BE2C (cell line): ENCODE measurements around the gene EIF4H.

ENCODE experiments used
- DNase-seq: peaks from one replicate; pipeline ENCODE4 v3.0.0-alpha.2; 2020
- H3K27me3 ChIP-seq: fragments of 250-450 bp; sonication (Bioruptor Pico); 2 replicates; pipeline ENCODE4 v1.5.1; 2020; ENCODE audit warnings: mild to moderate bottlenecking
- H3K36me3 ChIP-seq: fragments of 250-450 bp; sonication (Bioruptor Pico); 2 replicates; pipeline ENCODE4 v1.5.1; 2020; ENCODE audit warnings: mild to moderate bottlenecking
- H3K4me1 ChIP-seq: fragments of 250-450 bp; sonication (Bioruptor Pico); 2 replicates; pipeline ENCODE4 v1.5.1; 2020
- H3K4me3 ChIP-seq: 2 replicates; pipeline ENCODE4 v1.5.1; 2011; ENCODE audit warnings: low read depth, low read length
- H3K9me3 ChIP-seq: fragments of 250-450 bp; sonication (Bioruptor Pico); 2 replicates; pipeline ENCODE4 v1.5.1; 2020
- TF ChIP-seq, protein P1 (sequence below): IDR thresholded peaks from 2 replicates; pipeline ENCODE4 v1.5.1; 2012; ENCODE audit warnings: mild to moderate bottlenecking, low read depth, low read length

The EIF4H gene

DNA sequence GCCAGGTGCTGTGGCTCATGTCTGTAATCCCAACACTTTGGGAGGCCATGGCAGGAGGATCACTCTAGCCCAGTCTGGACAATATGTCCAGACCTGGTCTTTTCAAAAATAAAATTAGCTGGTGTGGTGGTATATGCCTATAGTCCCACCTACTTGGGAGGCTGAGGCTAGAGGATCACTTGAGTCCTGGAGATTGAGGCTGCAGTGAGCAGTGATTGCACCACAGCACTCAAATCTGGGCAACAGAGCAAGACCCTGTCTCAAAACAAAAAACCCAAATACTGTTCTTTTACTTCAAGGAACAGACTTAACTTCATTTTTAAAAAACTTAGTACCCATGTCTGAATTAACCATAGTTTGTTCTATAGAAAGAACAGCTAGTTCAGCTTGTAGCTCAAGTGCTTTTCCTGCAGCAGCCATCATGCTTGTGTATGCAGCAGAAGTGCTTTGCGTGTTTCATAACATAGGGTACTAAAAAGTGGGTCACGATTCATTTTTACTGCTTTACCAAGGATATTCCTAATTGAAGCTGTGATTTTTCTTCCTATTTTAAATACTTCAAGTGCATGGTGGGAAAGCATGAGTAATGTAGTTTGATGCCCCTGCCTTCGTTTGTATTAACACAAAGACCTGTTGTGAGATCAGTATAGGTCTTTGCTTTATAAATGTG is 5.9 kb downstream of the EIF4H start:
- no peak overlapping the region for H3K4me3 ChIP-seq
- DNase-seq, result no peak
- H3K36me3 ChIP-seq, result peaks cover 69% of the 10 kb centered on the region
- TF ChIP-seq, protein P1, sequence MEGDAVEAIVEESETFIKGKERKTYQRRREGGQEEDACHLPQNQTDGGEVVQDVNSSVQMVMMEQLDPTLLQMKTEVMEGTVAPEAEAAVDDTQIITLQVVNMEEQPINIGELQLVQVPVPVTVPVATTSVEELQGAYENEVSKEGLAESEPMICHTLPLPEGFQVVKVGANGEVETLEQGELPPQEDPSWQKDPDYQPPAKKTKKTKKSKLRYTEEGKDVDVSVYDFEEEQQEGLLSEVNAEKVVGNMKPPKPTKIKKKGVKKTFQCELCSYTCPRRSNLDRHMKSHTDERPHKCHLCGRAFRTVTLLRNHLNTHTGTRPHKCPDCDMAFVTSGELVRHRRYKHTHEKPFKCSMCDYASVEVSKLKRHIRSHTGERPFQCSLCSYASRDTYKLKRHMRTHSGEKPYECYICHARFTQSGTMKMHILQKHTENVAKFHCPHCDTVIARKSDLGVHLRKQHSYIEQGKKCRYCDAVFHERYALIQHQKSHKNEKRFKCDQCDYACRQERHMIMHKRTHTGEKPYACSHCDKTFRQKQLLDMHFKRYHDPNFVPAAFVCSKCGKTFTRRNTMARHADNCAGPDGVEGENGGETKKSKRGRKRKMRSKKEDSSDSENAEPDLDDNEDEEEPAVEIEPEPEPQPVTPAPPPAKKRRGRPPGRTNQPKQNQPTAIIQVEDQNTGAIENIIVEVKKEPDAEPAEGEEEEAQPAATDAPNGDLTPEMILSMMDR, result no peak
- no peaks in the 10 kb centered on the region for H3K27me3 ChIP-seq
- peaks cover 7% of the 10 kb centered on the region; the same call in 1 of the 2 replicates for H3K4me1 ChIP-seq
- H3K9me3 ChIP-seq, result no peaks in the 10 kb centered on the region

DNA sequence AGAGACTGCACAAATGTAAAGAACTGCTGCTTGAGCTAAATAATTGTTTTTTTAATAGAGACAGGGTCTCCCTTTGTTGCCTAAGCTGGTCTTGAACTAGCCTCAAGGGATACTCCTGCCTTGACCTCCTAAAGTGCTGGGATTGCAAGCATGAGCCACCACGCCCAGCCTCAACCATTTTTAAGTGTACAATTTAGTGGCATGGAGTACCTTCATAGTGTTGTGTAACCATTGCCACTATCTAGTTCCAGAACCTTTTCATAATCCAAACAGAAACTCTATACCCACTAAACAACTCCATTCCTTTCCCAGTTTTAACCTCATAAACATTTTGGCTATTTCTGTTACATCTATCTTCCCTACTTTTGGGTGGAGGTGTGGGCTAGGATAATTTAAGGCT is 6.7 kb downstream of the EIF4H start:
- no peaks in the 10 kb centered on the region for H3K9me3 ChIP-seq
- H3K27me3 ChIP-seq, result no peaks in the 10 kb centered on the region
- DNase-seq, result no peak
- no peak overlapping the region for H3K4me3 ChIP-seq
- peaks cover 67% of the 10 kb centered on the region for H3K36me3 ChIP-seq
- TF ChIP-seq, protein P1, result no peak
- H3K4me1 ChIP-seq, result peaks cover 7% of the 10 kb centered on the region; the same call in 1 of the 2 replicates

DNA sequence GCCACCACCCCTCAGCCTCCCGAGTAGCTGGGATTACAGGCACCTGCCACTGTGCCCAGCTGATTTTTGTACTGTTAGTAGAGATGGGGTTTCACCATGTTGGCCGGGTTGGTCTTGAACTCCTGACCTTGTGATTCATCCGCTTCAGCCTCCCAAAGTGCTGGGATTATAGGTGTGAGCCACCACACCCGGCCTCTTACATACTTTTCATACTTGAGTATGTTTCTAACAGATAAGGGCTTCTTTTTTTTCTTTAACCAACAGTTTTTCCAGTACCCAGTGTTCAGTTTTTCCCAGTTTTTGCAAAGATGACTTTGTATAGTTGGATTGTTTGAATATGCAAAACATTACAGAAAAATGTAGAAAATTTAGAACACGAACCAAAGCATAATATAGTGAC is 7.7 kb downstream of the EIF4H start:
- TF ChIP-seq, protein P1, result no peak
- no peak for DNase-seq
- peaks cover 57% of the 10 kb centered on the region for H3K36me3 ChIP-seq
- no peaks in the 10 kb centered on the region for H3K27me3 ChIP-seq
- H3K4me1 ChIP-seq, result 0 out of 2 replicates have a peak, but pooled peaks cover 7% of the 10 kb centered on the region
- no peak overlapping the region for H3K4me3 ChIP-seq
- H3K9me3 ChIP-seq, result no peaks in the 10 kb centered on the region

DNA sequence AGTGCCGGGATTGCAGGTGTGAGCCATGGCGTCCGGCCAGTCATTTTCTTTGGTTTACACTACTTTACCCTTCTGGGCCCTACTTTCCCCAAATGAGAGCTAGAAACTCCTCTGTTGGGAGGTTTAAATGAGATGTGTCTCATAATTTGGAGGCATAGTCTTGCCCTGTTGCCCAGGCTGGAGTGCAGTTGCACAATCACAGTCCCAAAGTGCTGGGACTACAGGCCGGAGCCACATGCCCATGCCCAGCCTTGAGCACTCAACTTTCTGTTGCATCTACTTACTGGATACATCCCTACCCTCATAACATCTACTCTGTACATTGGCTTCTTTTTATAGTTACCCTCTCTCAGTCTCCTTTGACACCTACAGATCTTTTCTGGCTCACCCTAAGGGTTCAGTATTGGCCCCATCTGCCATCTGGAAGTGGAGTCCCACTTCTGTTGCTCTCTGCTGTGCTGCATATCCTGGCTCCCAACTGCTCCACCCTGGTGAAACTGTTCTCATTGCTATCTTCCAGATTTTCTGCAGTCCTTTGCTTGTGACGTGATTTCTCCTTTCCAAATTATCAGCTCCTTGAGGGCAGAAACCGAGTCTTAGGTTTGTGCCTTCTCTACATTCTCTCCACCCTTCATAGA is 8.4 kb downstream of the EIF4H start:
- Histone ChIP-seq H3K4me1 (0 out of 2 replicates have a peak, but pooled peaks cover 7% of the 10 kb centered on the region), H3K9me3 (no peaks in the 10 kb centered on the region), H3K4me3 (no peak overlapping the region), H3K36me3 (peaks cover 57% of the 10 kb centered on the region), H3K27me3 (no peaks in the 10 kb centered on the region)
- DNase-seq, result no peak
- TF ChIP-seq, protein P1, result no peak

DNA sequence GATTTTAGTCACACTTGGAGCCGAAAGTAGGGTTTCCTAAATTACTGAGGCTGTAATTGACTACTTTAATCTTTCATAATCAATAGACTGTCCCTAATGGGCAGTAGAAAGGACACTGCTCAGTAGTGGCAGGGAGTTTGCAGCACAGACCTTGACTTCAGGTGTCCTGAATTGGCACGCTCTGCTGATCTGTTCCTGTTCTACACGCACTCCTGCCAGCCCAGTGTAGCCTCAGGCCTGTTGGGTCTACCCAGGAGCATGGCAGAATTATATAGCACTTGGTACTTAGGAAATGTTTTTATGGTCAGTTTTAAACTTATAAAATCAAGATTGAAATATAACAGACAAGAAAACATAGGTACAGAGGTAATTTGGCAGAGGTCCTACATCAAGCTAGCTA is 9.0 kb downstream of the EIF4H start:
- Histone ChIP-seq H3K9me3 (no peaks in the 10 kb centered on the region), H3K36me3 (peaks cover 57% of the 10 kb centered on the region), H3K27me3 (no peaks in the 10 kb centered on the region), H3K4me1 (peaks cover 7% of the 10 kb centered on the region; the same call in 1 of the 2 replicates), H3K4me3 (no peak overlapping the region)
- no peak for DNase-seq
- TF ChIP-seq, protein P1, result no peak
